MM.1S (cell line): Measurements from ENCODE around the gene ITPR3.

Experiments used
- DNase-seq: peaks from one replicate; pipeline ENCODE4 v3.0.0-alpha.2; 2015
- H2AFZ ChIP-seq: fragments of 300-600 bp; sonication (generic); 2 replicates; pipeline ENCODE4 v1.6.0; 2016; ENCODE audit warnings: antibody characterized with exemption, low read length
- H3F3A ChIP-seq: fragments of 300-600 bp; sonication (generic); 2 replicates; pipeline ENCODE4 v1.6.1; 2016; ENCODE audit warnings: mild to moderate bottlenecking, antibody characterized with exemption, low read length, moderate library complexity, mixed read lengths; ENCODE audit not compliant: insufficient read depth
- H3K27ac ChIP-seq: fragments of 300-600 bp; sonication (generic); 2 replicates; pipeline ENCODE4 v1.5.1; 2016; ENCODE audit warnings: mild to moderate bottlenecking, low read length
- H3K27me3 ChIP-seq: fragments of 300-600 bp; sonication (generic); replicated peaks from 2 replicates; pipeline ENCODE4 v1.6.0; 2016; ENCODE audit warnings: low read length; ENCODE audit not compliant: insufficient read depth
- H3K36me3 ChIP-seq: fragments of 300-600 bp; sonication (generic); replicated peaks from 2 replicates; pipeline ENCODE4 v1.6.1; 2016; ENCODE audit warnings: mild to moderate bottlenecking, low read length, mixed read lengths; ENCODE audit not compliant: insufficient read depth
- H3K4me1 ChIP-seq: fragments of 300-600 bp; sonication (generic); 2 replicates; pipeline ENCODE4 v1.6.1; 2016; ENCODE audit warnings: low read length, mixed read lengths
- H3K4me2 ChIP-seq: fragments of 300-600 bp; sonication (generic); 2 replicates; pipeline ENCODE4 v1.6.0; 2016; ENCODE audit warnings: low read depth, low read length
- H3K4me3 ChIP-seq: fragments of 300-600 bp; sonication (generic); 2 replicates; pipeline ENCODE4 v1.5.1; 2016; ENCODE audit warnings: low read length, mixed read lengths
- H3K79me2 ChIP-seq: fragments of 300-600 bp; sonication (generic); 2 replicates; pipeline ENCODE4 v1.6.1; 2016; ENCODE audit warnings: mixed run types, low read length, mixed read lengths
- H3K9ac ChIP-seq: fragments of 300-600 bp; sonication (generic); 2 replicates; pipeline ENCODE4 v1.6.1; 2016; ENCODE audit warnings: low read length, mixed read lengths
- H3K9me2 ChIP-seq: fragments of 300-600 bp; sonication (generic); replicated peaks from 2 replicates; pipeline ENCODE4 v1.6.1; 2016; ENCODE audit warnings: mild to moderate bottlenecking, low read length, mixed read lengths; ENCODE audit not compliant: insufficient read depth
- H3K9me3 ChIP-seq: fragments of 300-600 bp; sonication (generic); replicated peaks from 2 replicates; pipeline ENCODE4 v1.6.1; 2016; ENCODE audit warnings: mild to moderate bottlenecking, low read length, mixed read lengths; ENCODE audit not compliant: insufficient read depth
- H4K20me1 ChIP-seq: fragments of 300-600 bp; sonication (generic); 2 replicates; pipeline ENCODE4 v1.6.1; 2016; ENCODE audit warnings: mild to moderate bottlenecking, low read length, moderate library complexity, mixed read lengths; ENCODE audit not compliant: insufficient read depth
- CTCF ChIP-seq: fragments of 300-600 bp; sonication (generic); IDR thresholded peaks from 2 replicates; pipeline ENCODE4 v1.5.1; 2016; ENCODE audit warnings: antibody characterized with exemption, low read length, mixed read lengths
- EZH2 ChIP-seq: fragments of 300-600 bp; sonication (generic); optimal IDR thresholded peaks from 2 replicates; pipeline ENCODE3; 2017; ENCODE audit warnings: low read depth, mild to moderate bottlenecking, antibody characterized with exemption, low read length, mixed read lengths
- EZH2phosphoT487 ChIP-seq: fragments of 300-600 bp; sonication (generic); IDR thresholded peaks from 2 replicates; pipeline ENCODE4 v1.6.1; 2018; ENCODE audit warnings: antibody characterized with exemption, low read length

ITPR3 gene

GRCh38 chr6:33607784-33608161 lies 13.3 kb upstream of the ITPR3 start:
- H3K4me1 ChIP-seq = 0 out of 2 replicates have a peak, but pooled peaks cover 3% of the 10 kb centered on the region

GRCh38 chr6:33609019-33609418 lies 12.1 kb upstream of the ITPR3 start:
- Histone ChIP-seq H3K36me3 (no peaks in the 10 kb centered on the region), H3K4me1 (0 out of 2 replicates have a peak, but pooled peaks cover 3% of the 10 kb centered on the region), H3K4me2 (no peak overlapping the region), H3K79me2 (no peaks in the 10 kb centered on the region), H3K9ac (no peak overlapping the region), H3F3A (no peaks in the 10 kb centered on the region), H4K20me1 (no peaks in the 10 kb centered on the region), H3K27ac (no peak overlapping the region), H3K9me2 (no peaks in the 10 kb centered on the region), H3K27me3 (no peaks in the 10 kb centered on the region), H3K9me3 (no peaks in the 10 kb centered on the region), H3K4me3 (no peak overlapping the region), H2AFZ (no peak overlapping the region)
- no peak for TF ChIP-seq EZH2
- no peak for TF ChIP-seq CTCF
- TF ChIP-seq EZH2phosphoT487 = no peak
- no peak for DNase-seq

More at GRCh38 chr6:33607784-33608161, 13.3 kb upstream of the ITPR3 start:
- TF ChIP-seq CTCF = peak; percentile 78
- TF ChIP-seq EZH2phosphoT487 = no peak
- H3K9me3 ChIP-seq = no peaks in the 10 kb centered on the region
- H3K36me3 ChIP-seq = no peaks in the 10 kb centered on the region
- no peak overlapping the region for H3K9ac ChIP-seq
- no peaks in the 10 kb centered on the region for H3K9me2 ChIP-seq
- peak; percentile 68 for DNase-seq
- H3K27me3 ChIP-seq = no peaks in the 10 kb centered on the region
- peak overlapping the region; percentile 71; the same call in 1 of the 2 replicates for H2AFZ ChIP-seq
- no peak overlapping the region for H3K4me3 ChIP-seq
- H3K79me2 ChIP-seq = no peaks in the 10 kb centered on the region
- H4K20me1 ChIP-seq = no peaks in the 10 kb centered on the region
- H3F3A ChIP-seq = no peaks in the 10 kb centered on the region
- H3K27ac ChIP-seq = no peak overlapping the region
- H3K4me2 ChIP-seq = no peak overlapping the region

GRCh38 chr6:33609528-33609927 lies 11.6 kb upstream of the ITPR3 start:
- H3K36me3 ChIP-seq = no peaks in the 10 kb centered on the region
- H3K27ac ChIP-seq = no peak overlapping the region
- H4K20me1 ChIP-seq = no peaks in the 10 kb centered on the region
- no peak overlapping the region for H3K9ac ChIP-seq
- no peak for DNase-seq
- TF ChIP-seq EZH2 (no peak), CTCF (no peak), EZH2phosphoT487 (no peak)
- H3K9me2 ChIP-seq = no peaks in the 10 kb centered on the region
- no peak overlapping the region for H2AFZ ChIP-seq
- H3K4me3 ChIP-seq = no peak overlapping the region
- no peaks in the 10 kb centered on the region for H3K79me2 ChIP-seq
- H3K9me3 ChIP-seq = no peaks in the 10 kb centered on the region
- 0 out of 2 replicates have a peak, but pooled peaks cover 3% of the 10 kb centered on the region for H3K4me1 ChIP-seq
- H3F3A ChIP-seq = no peaks in the 10 kb centered on the region
- no peak overlapping the region for H3K4me2 ChIP-seq
- no peaks in the 10 kb centered on the region for H3K27me3 ChIP-seq
